Tibial artery (tissue), 4 donors: Measurements from ENCODE around the gene GRIFIN.

ENCODE experiments used
- DNase-seq, 2 donors: peaks; one replicate each; pipeline ENCODE4 v3.0.0-alpha.2; 2019
- H3K27ac ChIP-seq, 2 donors: fragments of 200-600 bp; sonication (generic) in 1 of 2; 1 replicate in 1 of 2; 2 replicates in 1 of 2; pipeline ENCODE4 v1.5.1; 2018 to 2019; ENCODE audit warnings: mild to moderate bottlenecking in 1 of 2
- H3K27me3 ChIP-seq, 2 donors: fragments of 200-600 bp; sonication (generic) in 1 of 2; one replicate each; pipeline versions ENCODE4 v1.5.1 to v1.6.0; 2016 to 2019
- H3K36me3 ChIP-seq, 3 donors: fragments of 200-600 bp; sonication (generic) in 2 of 3; one replicate each; pipeline ENCODE4 v1.5.1; 2016 to 2019; ENCODE audit warnings: mild to moderate bottlenecking in 2 of 3
- H3K4me1 ChIP-seq, 4 donors: fragments of 200-600 bp; sonication (generic) in 2 of 4; 1 replicate in 3 of 4; 2 replicates in 1 of 4; pipeline ENCODE4 v1.5.1; 2016 to 2019
- H3K4me3 ChIP-seq, 2 donors: fragments of 200-600 bp; sonication (generic) in 1 of 2; 1 replicate in 1 of 2; 2 replicates in 1 of 2; pipeline ENCODE4 v1.5.1; 2018 to 2019; ENCODE audit warnings: mild to moderate bottlenecking in 2 of 2
- H3K9me3 ChIP-seq, 3 donors: fragments of 200-600 bp; sonication (generic) in 1 of 3; one replicate each; pipeline ENCODE4 v1.5.1; 2016 to 2019
- CTCF ChIP-seq, 2 experiments: fragments of 200-600 bp in 1 of 2; fragments of 450-650 bp in 1 of 2; IDR thresholded peaks; one replicate each; pipeline ENCODE4 v1.5.1; 2017 to 2019; ENCODE audit warnings: antibody characterized with exemption in 2 of 2, mild to moderate bottlenecking in 1 of 2, moderate library complexity in 1 of 2
- intact Hi-C: fragments of 100-400 bp; cut with DNase I; formaldehyde crosslinking; loops from one replicate; pipeline ENCODE4 v1.15.0; 2023; ENCODE audit warnings: low total_unique reads

The GRIFIN gene

GRCh38 chr7:2521952-2522591 is 45.9 kb upstream of the GRIFIN start:
- peaks cover 0 to 70% (median 34%) of the 10 kb centered on the region in 4 donors for H3K4me1 ChIP-seq
- no peak for DNase-seq

GRCh38 chr7:2521341-2521745 is 45.1 kb upstream of the GRIFIN start:
- Histone ChIP-seq H3K36me3 (peaks cover 0 to 7% (median 0%) of the 10 kb centered on the region in 3 donors), H3K27me3 (peaks cover 0 to 65% of the 10 kb centered on the region in 2 donors), H3K4me1 (peaks cover 0 to 69% (median 34%) of the 10 kb centered on the region in 4 donors), H3K9me3 (no peaks in the 10 kb centered on the region), H3K27ac (no peak overlapping the region), H3K4me3 (peak overlapping the region; percentile 50 to 63)
- intact Hi-C loops = loop anchor here (5.0 kb wide), 1 partner anchor 41 kb away; no protein-coding TSS in a partner anchor
- no peak for TF ChIP-seq CTCF (IDR thresholded peaks at IDR 0.05)
- DNase-seq = no peak

More at GRCh38 chr7:2521952-2522591, 45.9 kb upstream of the GRIFIN start:
- H3K9me3 ChIP-seq = no peaks in the 10 kb centered on the region
- intact Hi-C loops = loop anchor here (5.0 kb wide), 1 partner anchor 40 kb away; no protein-coding TSS in a partner anchor
- no peak for TF ChIP-seq CTCF (IDR thresholded peaks at IDR 0.05)
- H3K27me3 ChIP-seq = peaks cover 0 to 73% of the 10 kb centered on the region in 2 donors
- H3K27ac ChIP-seq = no peak overlapping the region
- peak overlapping the region; percentile 50 to 63 for H3K4me3 ChIP-seq
- H3K36me3 ChIP-seq = peaks cover 0 to 7% (median 7%) of the 10 kb centered on the region in 3 donors

GRCh38 chr7:2520761-2521290 is 44.6 kb upstream of the GRIFIN start:
- peak overlapping the region; percentile 50 to 63 for H3K4me3 ChIP-seq
- H3K4me1 ChIP-seq = peaks cover 0 to 69% (median 34%) of the 10 kb centered on the region in 4 donors
- no peaks in the 10 kb centered on the region for H3K9me3 ChIP-seq
- H3K27me3 ChIP-seq = peaks cover 0 to 60% of the 10 kb centered on the region in 2 donors
- H3K36me3 ChIP-seq = peaks cover 0 to 2% (median 0%) of the 10 kb centered on the region in 3 donors
- H3K27ac ChIP-seq = no peak overlapping the region
- intact Hi-C loops = loop anchor here (5.0 kb wide), 1 partner anchor 41 kb away; no protein-coding TSS in a partner anchor
- no peak for TF ChIP-seq CTCF (IDR thresholded peaks at IDR 0.05)
- DNase-seq = no peak

- Histone ChIP-seq H3K9me3 (no peaks in the 10 kb centered on the region), H3K4me1 (peaks cover 0 to 66% (median 34%) of the 10 kb centered on the region in 4 donors), H3K27me3 (peaks cover 0 to 54% of the 10 kb centered on the region in 2 donors), H3K4me3 (peak overlapping the region; percentile 50 to 63), H3K36me3 (no peaks in the 10 kb centered on the region), H3K27ac (no peak overlapping the region)
- intact Hi-C loops = loop anchor here (5.0 kb wide), 1 partner anchor 42 kb away; no protein-coding TSS in a partner anchor
- no peak for TF ChIP-seq CTCF (IDR thresholded peaks at IDR 0.05)
- no peak for DNase-seq
These were observed 44.0 kb upstream of the GRIFIN start for GRCh38 chr7:2520131-2520760.

GRCh38 chr7:2519119-2519930 is 43.1 kb upstream of the GRIFIN start, which contains the start of gene LFNG:
LFNG (plus strand) TSS chr7:2519774; CDS start chr7:2519862, 88 bp downstream.
- Histone ChIP-seq H3K9me3 (no peaks in the 10 kb centered on the region), H3K4me1 (peaks cover 0 to 57% (median 34%) of the 10 kb centered on the region in 4 donors), H3K36me3 (no peaks in the 10 kb centered on the region), H3K27me3 (peaks cover 0 to 45% of the 10 kb centered on the region in 2 donors), H3K27ac (no peak within 1 kb of the TSS), H3K4me3 (peak within 1 kb of the TSS; percentile 50 to 63)
- intact Hi-C loops = no loop called here
- no peak for TF ChIP-seq CTCF (IDR thresholded peaks at IDR 0.05)
- peak; percentile 84 to 90 for DNase-seq
